Neural progenitor cell (in vitro differentiated cells): ENCODE data around the gene RSBN1L. TPM values are rescaled to one million over a fixed set of nuclear protein-coding genes. Genes with fewer than 3 reads are reported as not detected.
A peak's percentile ranks its signal among the peaks of the same experiment; 100 is the strongest.

Experiments
- DNase-seq: peaks from one replicate; pipeline ENCODE4 v3.0.0-alpha.2; 2016; ENCODE audit warnings: low spot score
- H2AFZ ChIP-seq: fragments of 200-600 bp; sonication (generic); replicated peaks from 2 replicates; pipeline ENCODE4 v1.6.1; 2016; ENCODE audit warnings: antibody characterized with exemption
- H3F3A ChIP-seq: fragments of 200-600 bp; sonication (generic); 2 replicates; pipeline ENCODE4 v1.6.1; 2016; ENCODE audit warnings: antibody characterized with exemption, low read depth
- H3K27ac ChIP-seq: fragments of 200-600 bp; sonication (generic); 2 replicates; pipeline ENCODE4 v1.5.1; 2016; ENCODE audit warnings: mild to moderate bottlenecking
- H3K27me3 ChIP-seq: fragments of 200-600 bp; sonication (generic); 2 replicates; pipeline ENCODE4 v1.6.1; 2016; ENCODE audit warnings: mild to moderate bottlenecking, moderate library complexity
- H3K36me3 ChIP-seq: fragments of 200-600 bp; sonication (generic); 2 replicates; pipeline ENCODE4 v1.5.1; 2016
- H3K4me1 ChIP-seq: fragments of 200-600 bp; sonication (generic); 2 replicates; pipeline ENCODE4 v1.6.1; 2016; ENCODE audit warnings: mixed run types
- H3K4me2 ChIP-seq: fragments of 200-600 bp; sonication (generic); 2 replicates; pipeline ENCODE4 v1.6.1; 2016
- H3K4me3 ChIP-seq: fragments of 200-600 bp; sonication (generic); 2 replicates; pipeline ENCODE4 v1.5.1; 2016
- H3K79me2 ChIP-seq: fragments of 200-600 bp; sonication (generic); 2 replicates; pipeline ENCODE4 v1.6.1; 2016; ENCODE audit warnings: low read depth
- H3K9ac ChIP-seq: fragments of 200-600 bp; sonication (generic); 2 replicates; pipeline ENCODE4 v1.6.1; 2016
- H3K9me3 ChIP-seq: fragments of 200-600 bp; sonication (generic); 2 replicates; pipeline ENCODE4 v1.5.1; 2016; ENCODE audit warnings: low read depth
- H4K20me1 ChIP-seq: fragments of 200-600 bp; sonication (generic); 2 replicates; pipeline ENCODE4 v1.6.1; 2016; ENCODE audit warnings: low read depth
- H3K27ac Mint-ChIP-seq: 3 replicates; pipeline ENCODE4 v1.8.0; 2021; ENCODE audit warnings: mixed read lengths
- H3K27me3 Mint-ChIP-seq: 2 replicates; pipeline ENCODE4 v1.8.0; 2022; ENCODE audit warnings: low read depth, mild to moderate bottlenecking, inconsistent platforms, moderate library complexity, mixed read lengths; ENCODE audit not compliant: insufficient read depth
- H3K36me3 Mint-ChIP-seq: 3 replicates; pipeline ENCODE4 v1.8.0; 2021; ENCODE audit warnings: mixed read lengths
- H3K4me1 Mint-ChIP-seq: 3 replicates; pipeline ENCODE4 v1.8.0; 2021; ENCODE audit warnings: mixed read lengths
- H3K4me3 Mint-ChIP-seq: 3 replicates; pipeline ENCODE4 v1.8.0; 2021; ENCODE audit warnings: mild to moderate bottlenecking, moderate library complexity, mixed read lengths
- H3K9me3 Mint-ChIP-seq: 3 replicates; pipeline ENCODE4 v1.8.0; 2020; ENCODE audit warnings: mixed read lengths
- CTCF ChIP-seq: fragments of 200-600 bp; sonication (generic); IDR thresholded peaks from 2 replicates; pipeline ENCODE4 v1.5.1; 2017; ENCODE audit warnings: antibody characterized with exemption, mild to moderate bottlenecking
- EZH2 ChIP-seq: fragments of 200-600 bp; sonication (generic); IDR thresholded peaks from 2 replicates; pipeline ENCODE4 v1.6.1; 2017; ENCODE audit warnings: antibody characterized with exemption, mild to moderate bottlenecking, moderate library complexity
- EZH2phosphoT487 ChIP-seq: fragments of 200-600 bp; sonication (generic); IDR thresholded peaks from 2 replicates; pipeline ENCODE4 v1.6.1; 2017; ENCODE audit warnings: antibody characterized with exemption
- total RNA-seq: library from RNA; depleted of rRNA; stranded (reverse); fragments of >200 nt; gene quantifications from 2 replicates; pipeline ENCODE4 v1.2.3, GENCODE V29; 2015; ENCODE audit warnings: low replicate concordance

The RSBN1L gene
- total RNA-seq, 1 donor from 2014 or later: 25.0 TPM

GRCh38 chr7:77661816-77662215 lies 34.4 kb upstream of the RSBN1L start:
- H3K4me3 Mint-ChIP-seq: no peak overlapping the region
- TF ChIP-seq EZH2phosphoT487 (no peak), CTCF (no peak), EZH2 (no peak)
- Histone ChIP-seq H3K9ac (no peak overlapping the region), H2AFZ (no peak overlapping the region), H3F3A (peaks cover 9% of the 10 kb centered on the region), H3K27me3 (no peaks in the 10 kb centered on the region), H3K27ac (no peak overlapping the region), H3K4me2 (no peak overlapping the region), H3K79me2 (no peaks in the 10 kb centered on the region), H3K9me3 (no peaks in the 10 kb centered on the region), H3K36me3 (no peaks in the 10 kb centered on the region), H3K4me3 (no peak overlapping the region), H4K20me1 (no peaks in the 10 kb centered on the region), H3K4me1 (peaks cover 14% of the 10 kb centered on the region)
- no peaks in the 10 kb centered on the region for H3K9me3 Mint-ChIP-seq
- H3K27me3 Mint-ChIP-seq: no peaks in the 10 kb centered on the region
- peaks cover 7% of the 10 kb centered on the region for H3K36me3 Mint-ChIP-seq
- no peak overlapping the region for H3K27ac Mint-ChIP-seq
- H3K4me1 Mint-ChIP-seq: no peaks in the 10 kb centered on the region
- no peak for DNase-seq

GRCh38 chr7:77662869-77663268 lies 33.4 kb upstream of the RSBN1L start:
- no peak overlapping the region for H3K4me3 ChIP-seq
- H3K79me2 ChIP-seq: no peaks in the 10 kb centered on the region
- H3K36me3 ChIP-seq: no peaks in the 10 kb centered on the region
- H3K27ac ChIP-seq: no peak overlapping the region
- H4K20me1 ChIP-seq: no peaks in the 10 kb centered on the region
- peaks cover 14% of the 10 kb centered on the region for H3K4me1 ChIP-seq
- H3F3A ChIP-seq: peaks cover 9% of the 10 kb centered on the region
- H3K27ac Mint-ChIP-seq: no peak overlapping the region
- no peak overlapping the region for H3K4me2 ChIP-seq
- no peak overlapping the region for H3K9ac ChIP-seq
- H2AFZ ChIP-seq: no peak overlapping the region
- no peaks in the 10 kb centered on the region for H3K27me3 ChIP-seq
- DNase-seq: no peak
- TF ChIP-seq EZH2phosphoT487: no peak
- H3K4me1 Mint-ChIP-seq: peaks cover 3% of the 10 kb centered on the region
- peaks cover 7% of the 10 kb centered on the region for H3K36me3 Mint-ChIP-seq
- no peak overlapping the region for H3K4me3 Mint-ChIP-seq
- H3K9me3 ChIP-seq: no peaks in the 10 kb centered on the region
- H3K9me3 Mint-ChIP-seq: no peaks in the 10 kb centered on the region
- no peaks in the 10 kb centered on the region for H3K27me3 Mint-ChIP-seq

GRCh38 chr7:77664715-77665114 lies 31.5 kb upstream of the RSBN1L start:
- no peak overlapping the region for H2AFZ ChIP-seq
- H3F3A ChIP-seq: peaks cover 9% of the 10 kb centered on the region
- Mint-ChIP-seq H3K4me1 (peaks cover 3% of the 10 kb centered on the region), H3K27ac (no peak overlapping the region), H3K27me3 (no peaks in the 10 kb centered on the region), H3K9me3 (no peaks in the 10 kb centered on the region), H3K36me3 (peaks cover 7% of the 10 kb centered on the region), H3K4me3 (no peak overlapping the region)
- no peaks in the 10 kb centered on the region for H4K20me1 ChIP-seq
- no peak overlapping the region for H3K4me3 ChIP-seq
- no peaks in the 10 kb centered on the region for H3K27me3 ChIP-seq
- no peak overlapping the region for H3K27ac ChIP-seq
- H3K36me3 ChIP-seq: no peaks in the 10 kb centered on the region
- DNase-seq: no peak
- no peak overlapping the region for H3K4me2 ChIP-seq
- peaks cover 14% of the 10 kb centered on the region for H3K4me1 ChIP-seq
- TF ChIP-seq EZH2phosphoT487: no peak
- TF ChIP-seq CTCF: no peak
- TF ChIP-seq EZH2: no peak
- H3K9me3 ChIP-seq: no peaks in the 10 kb centered on the region
- H3K79me2 ChIP-seq: no peaks in the 10 kb centered on the region
- H3K9ac ChIP-seq: no peak overlapping the region

- no peaks in the 10 kb centered on the region for H4K20me1 ChIP-seq
- H3K9ac ChIP-seq: no peak overlapping the region
- Mint-ChIP-seq H3K27me3 (no peaks in the 10 kb centered on the region), H3K36me3 (peaks cover 7% of the 10 kb centered on the region), H3K4me3 (no peak overlapping the region), H3K4me1 (peaks cover 3% of the 10 kb centered on the region), H3K27ac (no peak overlapping the region), H3K9me3 (no peaks in the 10 kb centered on the region)
- no peak overlapping the region for H2AFZ ChIP-seq
- H3K4me2 ChIP-seq: peak overlapping the region; percentile 10
- TF ChIP-seq EZH2phosphoT487: no peak
- no peak for TF ChIP-seq CTCF
- H3K4me3 ChIP-seq: no peak overlapping the region
- H3K4me1 ChIP-seq: peaks cover 14% of the 10 kb centered on the region
- H3K9me3 ChIP-seq: no peaks in the 10 kb centered on the region
- no peaks in the 10 kb centered on the region for H3K36me3 ChIP-seq
- no peaks in the 10 kb centered on the region for H3K79me2 ChIP-seq
- peak overlapping the region; percentile 70 for H3K27ac ChIP-seq
- peaks cover 9% of the 10 kb centered on the region for H3F3A ChIP-seq
- no peak for DNase-seq
- no peaks in the 10 kb centered on the region for H3K27me3 ChIP-seq
Measured at GRCh38 chr7:77665161-77665560, 31.1 kb upstream of the RSBN1L start.
